MM.1S (cell line): ENCODE measurements around the gene SP3.

ENCODE experiments used
- DNase-seq: peaks from one replicate; pipeline ENCODE4 v3.0.0-alpha.2; 2015
- H2AFZ ChIP-seq: fragments of 300-600 bp; sonication (generic); 2 replicates; pipeline ENCODE4 v1.6.0; 2016; ENCODE audit warnings: antibody characterized with exemption, low read length
- H3F3A ChIP-seq: fragments of 300-600 bp; sonication (generic); 2 replicates; pipeline ENCODE4 v1.6.1; 2016; ENCODE audit warnings: mild to moderate bottlenecking, antibody characterized with exemption, low read length, moderate library complexity, mixed read lengths; ENCODE audit not compliant: insufficient read depth
- H3K27ac ChIP-seq: fragments of 300-600 bp; sonication (generic); 2 replicates; pipeline ENCODE4 v1.5.1; 2016; ENCODE audit warnings: mild to moderate bottlenecking, low read length
- H3K27me3 ChIP-seq: fragments of 300-600 bp; sonication (generic); replicated peaks from 2 replicates; pipeline ENCODE4 v1.6.0; 2016; ENCODE audit warnings: low read length; ENCODE audit not compliant: insufficient read depth
- H3K36me3 ChIP-seq: fragments of 300-600 bp; sonication (generic); replicated peaks from 2 replicates; pipeline ENCODE4 v1.6.1; 2016; ENCODE audit warnings: mild to moderate bottlenecking, low read length, mixed read lengths; ENCODE audit not compliant: insufficient read depth
- H3K4me1 ChIP-seq: fragments of 300-600 bp; sonication (generic); 2 replicates; pipeline ENCODE4 v1.6.1; 2016; ENCODE audit warnings: low read length, mixed read lengths
- H3K4me2 ChIP-seq: fragments of 300-600 bp; sonication (generic); 2 replicates; pipeline ENCODE4 v1.6.0; 2016; ENCODE audit warnings: low read depth, low read length
- H3K4me3 ChIP-seq: fragments of 300-600 bp; sonication (generic); 2 replicates; pipeline ENCODE4 v1.5.1; 2016; ENCODE audit warnings: low read length, mixed read lengths
- H3K79me2 ChIP-seq: fragments of 300-600 bp; sonication (generic); 2 replicates; pipeline ENCODE4 v1.6.1; 2016; ENCODE audit warnings: mixed run types, low read length, mixed read lengths
- H3K9ac ChIP-seq: fragments of 300-600 bp; sonication (generic); 2 replicates; pipeline ENCODE4 v1.6.1; 2016; ENCODE audit warnings: low read length, mixed read lengths
- H3K9me2 ChIP-seq: fragments of 300-600 bp; sonication (generic); replicated peaks from 2 replicates; pipeline ENCODE4 v1.6.1; 2016; ENCODE audit warnings: mild to moderate bottlenecking, low read length, mixed read lengths; ENCODE audit not compliant: insufficient read depth
- H3K9me3 ChIP-seq: fragments of 300-600 bp; sonication (generic); replicated peaks from 2 replicates; pipeline ENCODE4 v1.6.1; 2016; ENCODE audit warnings: mild to moderate bottlenecking, low read length, mixed read lengths; ENCODE audit not compliant: insufficient read depth
- H4K20me1 ChIP-seq: fragments of 300-600 bp; sonication (generic); 2 replicates; pipeline ENCODE4 v1.6.1; 2016; ENCODE audit warnings: mild to moderate bottlenecking, low read length, moderate library complexity, mixed read lengths; ENCODE audit not compliant: insufficient read depth
- EZH2 ChIP-seq: fragments of 300-600 bp; sonication (generic); optimal IDR thresholded peaks from 2 replicates; pipeline ENCODE3; 2017; ENCODE audit warnings: low read depth, mild to moderate bottlenecking, antibody characterized with exemption, low read length, mixed read lengths
- EZH2phosphoT487 ChIP-seq: fragments of 300-600 bp; sonication (generic); IDR thresholded peaks from 2 replicates; pipeline ENCODE4 v1.6.1; 2018; ENCODE audit warnings: antibody characterized with exemption, low read length
- TF ChIP-seq, protein P1 (sequence below): fragments of 300-600 bp; sonication (generic); IDR thresholded peaks from 2 replicates; pipeline ENCODE4 v1.5.1; 2016; ENCODE audit warnings: antibody characterized with exemption, low read length, mixed read lengths

Gene SP3

DNA sequence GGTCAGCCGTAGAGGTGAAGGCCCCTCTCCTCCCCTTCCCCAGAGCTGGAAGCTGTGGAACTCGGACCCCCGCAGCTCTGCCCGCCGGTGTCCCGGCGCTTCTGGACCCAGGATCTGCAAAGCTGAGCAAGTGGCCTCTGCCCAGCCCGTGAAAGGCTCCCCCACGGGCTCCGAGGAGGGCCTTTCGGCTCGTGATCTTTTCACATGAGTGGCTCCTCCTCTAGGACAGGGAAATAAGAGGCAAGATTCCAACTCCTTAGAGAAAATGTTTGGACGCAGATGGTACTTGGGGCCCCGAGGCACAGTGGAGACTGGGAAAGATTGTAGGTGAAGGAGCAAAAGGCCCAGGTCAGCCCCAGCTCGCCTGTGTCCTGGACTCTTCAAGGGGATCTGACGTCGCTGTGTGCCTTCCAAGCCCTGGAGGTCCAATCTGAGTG lies 48.2 kb upstream of the SP3 start:
- H3K4me2 ChIP-seq: no peak overlapping the region
- no peak overlapping the region for H3K9ac ChIP-seq
- no peak for DNase-seq
- H2AFZ ChIP-seq: no peak overlapping the region
- H3K9me3 ChIP-seq: no peaks in the 10 kb centered on the region
- H3K4me3 ChIP-seq: no peak overlapping the region
- peaks cover 9% of the 10 kb centered on the region; the same call in 1 of the 2 replicates for H3K4me1 ChIP-seq
- no peak overlapping the region for H3K27ac ChIP-seq
- no peaks in the 10 kb centered on the region for H3K9me2 ChIP-seq
- H3F3A ChIP-seq: no peaks in the 10 kb centered on the region
- H3K36me3 ChIP-seq: no peaks in the 10 kb centered on the region
- TF ChIP-seq EZH2phosphoT487 (no peak), EZH2 (no peak)
- TF ChIP-seq, protein P1, sequence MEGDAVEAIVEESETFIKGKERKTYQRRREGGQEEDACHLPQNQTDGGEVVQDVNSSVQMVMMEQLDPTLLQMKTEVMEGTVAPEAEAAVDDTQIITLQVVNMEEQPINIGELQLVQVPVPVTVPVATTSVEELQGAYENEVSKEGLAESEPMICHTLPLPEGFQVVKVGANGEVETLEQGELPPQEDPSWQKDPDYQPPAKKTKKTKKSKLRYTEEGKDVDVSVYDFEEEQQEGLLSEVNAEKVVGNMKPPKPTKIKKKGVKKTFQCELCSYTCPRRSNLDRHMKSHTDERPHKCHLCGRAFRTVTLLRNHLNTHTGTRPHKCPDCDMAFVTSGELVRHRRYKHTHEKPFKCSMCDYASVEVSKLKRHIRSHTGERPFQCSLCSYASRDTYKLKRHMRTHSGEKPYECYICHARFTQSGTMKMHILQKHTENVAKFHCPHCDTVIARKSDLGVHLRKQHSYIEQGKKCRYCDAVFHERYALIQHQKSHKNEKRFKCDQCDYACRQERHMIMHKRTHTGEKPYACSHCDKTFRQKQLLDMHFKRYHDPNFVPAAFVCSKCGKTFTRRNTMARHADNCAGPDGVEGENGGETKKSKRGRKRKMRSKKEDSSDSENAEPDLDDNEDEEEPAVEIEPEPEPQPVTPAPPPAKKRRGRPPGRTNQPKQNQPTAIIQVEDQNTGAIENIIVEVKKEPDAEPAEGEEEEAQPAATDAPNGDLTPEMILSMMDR: no peak
- no peaks in the 10 kb centered on the region for H3K79me2 ChIP-seq
- no peaks in the 10 kb centered on the region for H3K27me3 ChIP-seq
- H4K20me1 ChIP-seq: no peaks in the 10 kb centered on the region

DNA sequence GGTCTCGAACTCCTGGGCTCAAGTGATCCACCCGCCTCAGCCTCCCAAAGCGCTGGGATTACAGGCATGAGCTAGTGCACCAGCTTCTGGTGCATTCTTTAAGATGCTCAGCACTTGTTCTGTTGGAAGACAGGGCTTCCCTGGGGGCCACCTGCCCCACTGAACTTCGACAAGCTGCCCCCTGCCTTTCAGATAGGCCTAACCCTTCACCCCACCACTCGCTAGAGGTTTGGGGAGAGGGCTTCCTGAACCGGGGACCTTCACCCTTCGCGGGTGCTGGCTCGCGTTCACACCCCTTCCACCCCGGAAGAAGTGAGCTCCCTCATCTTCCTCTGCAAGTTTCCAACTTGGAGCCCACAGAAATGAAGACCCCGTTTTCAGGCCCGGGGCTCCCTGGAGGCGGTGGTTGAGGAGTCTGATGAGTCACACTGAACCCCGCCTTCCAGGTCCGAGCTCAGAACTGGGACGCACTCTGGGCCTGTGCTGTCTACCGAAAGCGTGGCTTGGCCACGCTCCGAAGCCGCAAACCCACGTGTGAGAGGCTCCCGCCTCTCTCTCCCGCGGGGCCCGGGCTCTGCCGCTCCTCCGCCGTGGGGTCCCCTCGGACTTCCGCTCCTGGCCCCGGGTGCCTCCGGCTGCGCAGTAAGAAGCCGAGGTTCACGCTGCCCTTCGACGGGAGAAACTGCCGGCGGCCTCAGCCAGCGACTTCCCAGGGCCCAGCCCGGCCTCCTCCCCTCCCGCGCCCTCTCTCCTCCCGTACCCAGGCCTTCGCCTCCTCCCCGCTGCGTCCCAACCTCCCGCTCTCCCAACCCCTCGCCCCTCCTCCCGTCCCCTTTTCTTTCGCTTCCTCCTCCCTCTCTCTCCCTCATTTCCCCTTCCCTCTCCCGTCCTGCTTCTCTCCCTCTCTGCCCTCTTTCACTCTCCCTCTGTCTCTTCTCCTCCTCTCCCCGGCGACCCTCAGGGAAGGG lies 47.5 kb upstream of the SP3 start:
- Histone ChIP-seq H3K36me3 (no peaks in the 10 kb centered on the region), H3K9me2 (no peaks in the 10 kb centered on the region), H3K79me2 (no peaks in the 10 kb centered on the region), H3K4me3 (no peak overlapping the region), H3K9ac (no peak overlapping the region), H3K4me2 (no peak overlapping the region), H4K20me1 (no peaks in the 10 kb centered on the region), H2AFZ (no peak overlapping the region), H3K9me3 (no peaks in the 10 kb centered on the region), H3K27me3 (no peaks in the 10 kb centered on the region), H3K4me1 (peaks cover 6% of the 10 kb centered on the region; the same call in 1 of the 2 replicates), H3K27ac (no peak overlapping the region), H3F3A (no peaks in the 10 kb centered on the region)
- no peak for DNase-seq
- TF ChIP-seq EZH2phosphoT487: no peak
- TF ChIP-seq, protein P1: no peak
- no peak for TF ChIP-seq EZH2

DNA sequence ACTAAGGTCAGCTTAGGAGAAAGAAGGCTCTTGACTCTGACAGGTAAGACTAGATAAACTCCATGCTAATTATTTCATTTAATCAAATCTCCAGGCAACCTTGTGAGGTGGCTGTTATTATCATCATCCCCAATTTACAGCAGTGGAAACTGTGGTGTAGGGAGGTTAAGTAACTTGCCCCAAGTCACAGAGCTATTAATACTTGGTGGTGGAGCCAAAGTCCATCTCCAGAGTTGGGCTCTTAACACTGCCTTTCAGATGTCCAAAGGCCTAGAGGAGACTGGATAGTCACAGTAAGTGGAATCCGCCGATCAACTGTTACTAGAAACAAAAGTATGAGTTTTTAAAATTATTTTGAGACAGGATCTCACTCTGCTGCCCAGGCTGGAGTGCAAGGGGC lies 46.6 kb upstream of the SP3 start:
- Histone ChIP-seq H3K9ac (no peak overlapping the region), H3F3A (no peaks in the 10 kb centered on the region), H3K4me3 (no peak overlapping the region), H2AFZ (no peak overlapping the region), H3K79me2 (no peaks in the 10 kb centered on the region), H3K4me2 (no peak overlapping the region), H3K36me3 (no peaks in the 10 kb centered on the region), H3K27ac (no peak overlapping the region), H3K9me3 (no peaks in the 10 kb centered on the region), H3K9me2 (no peaks in the 10 kb centered on the region), H3K4me1 (0 out of 2 replicates have a peak, but pooled peaks cover 3% of the 10 kb centered on the region), H4K20me1 (no peaks in the 10 kb centered on the region), H3K27me3 (no peaks in the 10 kb centered on the region)
- TF ChIP-seq EZH2phosphoT487 (no peak), EZH2 (no peak)
- TF ChIP-seq, protein P1: no peak
- DNase-seq: no peak
